GM12872 (cell line): ENCODE results near the gene SCARF1.

Experiments
- CTCF ChIP-seq: IDR thresholded peaks from 3 replicates; pipeline ENCODE4 v1.5.1; 2011; ENCODE audit warnings: low read depth, mild to moderate bottlenecking, low read length, moderate library complexity; ENCODE audit not compliant: insufficient read depth

Gene SCARF1

GRCh38 chr17:1627982-1628855 is 17.3 kb downstream of the SCARF1 start, which contains the start of gene SLC43A2:
TSS of gene SLC43A2 (minus strand) at chr17:1628834. CDS start at chr17:1627874, 960 bp downstream.
- TF ChIP-seq CTCF = no peak

DNA sequence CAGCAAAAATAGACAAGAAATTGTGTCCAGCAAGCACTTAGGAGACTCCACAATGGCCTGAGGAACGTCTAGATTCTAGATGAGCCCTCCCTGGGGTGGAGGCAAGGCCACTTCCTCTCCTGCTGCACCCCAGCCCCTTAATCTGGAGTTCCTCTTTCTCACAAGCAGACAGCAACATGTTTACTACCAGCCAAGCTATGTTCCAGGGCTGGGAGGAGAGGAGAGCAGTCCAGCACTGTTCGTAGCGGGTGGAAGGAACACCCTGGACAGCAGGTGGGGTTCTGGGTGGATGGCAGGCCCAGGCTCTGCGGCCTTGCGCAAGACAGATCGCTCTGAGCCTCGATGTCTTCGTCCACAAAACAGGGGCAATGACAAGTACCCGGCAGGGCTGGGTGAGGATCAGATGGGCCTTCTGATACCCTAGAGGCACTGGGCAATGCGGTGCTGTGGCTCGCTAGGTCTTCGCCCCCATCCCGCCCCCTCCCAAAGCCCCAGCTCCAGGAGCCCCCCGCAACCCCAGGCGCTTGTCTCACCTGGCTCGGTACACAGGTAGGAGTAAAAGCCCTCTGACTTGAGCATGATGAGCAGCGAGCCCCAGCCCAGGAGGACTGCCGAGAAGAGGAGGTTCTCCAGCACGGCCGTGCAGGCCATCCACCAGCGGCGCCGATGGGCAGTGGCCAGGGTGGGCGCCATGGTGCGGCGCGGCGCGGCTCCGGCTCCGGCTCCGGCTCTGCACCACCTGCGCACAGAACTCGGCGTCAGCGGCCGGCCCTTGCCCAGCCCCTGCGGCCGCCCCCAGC is 18.1 kb downstream of the SCARF1 start:
- TF ChIP-seq CTCF = no peak

- TF ChIP-seq CTCF = no peak
These were observed 19.2 kb downstream of the SCARF1 start for GRCh38 chr17:1626333-1626732.

DNA sequence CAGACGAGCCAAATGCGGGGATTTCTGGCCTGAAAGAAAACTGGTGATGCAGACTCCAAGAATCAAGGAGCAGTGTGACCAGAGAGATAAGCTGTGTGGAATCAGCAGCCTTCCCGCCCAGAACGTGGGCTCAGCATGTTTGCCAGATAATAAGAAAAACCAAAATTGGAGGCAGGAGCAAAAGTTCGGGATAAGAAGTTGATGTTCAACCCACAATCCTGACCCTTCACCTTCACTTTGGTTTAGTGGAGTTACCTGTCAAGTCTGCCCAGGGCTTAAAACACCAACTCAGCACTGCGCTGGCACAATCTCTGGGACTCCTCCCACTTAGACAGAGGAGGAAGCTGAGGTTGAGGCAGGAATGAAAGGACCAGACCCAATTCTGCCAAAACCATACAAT is 20.0 kb downstream of the SCARF1 start:
- TF ChIP-seq CTCF = no peak

DNA sequence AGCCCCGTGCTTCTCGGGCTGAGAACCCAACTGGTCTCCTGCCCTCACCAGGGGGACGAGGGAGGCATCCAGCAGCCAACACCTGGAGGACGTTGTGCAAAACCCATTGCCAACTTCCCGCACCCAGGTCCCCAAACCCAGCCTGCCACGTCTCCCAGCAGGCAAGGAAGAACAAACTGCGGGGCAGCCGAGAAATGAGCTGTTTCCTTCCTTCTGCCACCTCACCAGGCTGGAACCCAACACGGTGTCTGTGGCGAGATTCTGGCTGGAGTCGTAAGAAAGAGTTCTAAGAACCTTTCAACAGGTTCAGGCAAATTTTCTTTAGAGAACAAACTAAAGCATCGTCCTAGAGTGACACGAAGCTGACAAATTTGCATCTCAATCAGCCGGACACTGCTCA is 20.5 kb downstream of the SCARF1 start:
- TF ChIP-seq CTCF = no peak

DNA sequence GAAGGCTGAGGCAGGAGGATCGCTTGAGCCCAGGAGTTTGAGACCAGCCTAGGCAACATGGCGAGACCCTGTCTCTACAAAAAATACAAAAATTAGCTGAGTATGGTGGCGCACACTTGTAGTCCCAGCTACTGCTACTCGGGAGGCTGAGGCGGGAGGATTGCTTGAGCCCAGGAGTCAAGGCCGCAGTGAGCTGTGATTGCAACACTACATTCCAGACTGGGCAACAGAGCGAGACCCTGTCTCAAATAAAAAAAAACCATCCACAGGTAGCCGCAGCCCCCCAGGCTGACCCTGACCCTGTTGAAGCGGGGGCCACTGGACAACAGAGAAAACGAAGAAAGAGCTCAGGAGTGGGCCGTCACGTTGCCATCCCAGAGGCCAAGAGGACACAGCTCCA is 20.9 kb downstream of the SCARF1 start:
- no peak for TF ChIP-seq CTCF

- TF ChIP-seq CTCF = no peak
These were observed 22.4 kb downstream of the SCARF1 start for GRCh38 chr17:1623057-1623630.
